Nephron (organoid): ENCODE data around the gene PACRG.

Experiments
- H3K27ac Mint-ChIP-seq, 3 experiments: 2 replicates each; pipeline ENCODE4 v1.8.0; 2020; ENCODE audit warnings: mixed read lengths in 3 of 3, mild to moderate bottlenecking in 2 of 3, moderate library complexity in 1 of 3
- H3K27me3 Mint-ChIP-seq: 2 replicates; pipeline ENCODE4 v1.8.0; 2021; ENCODE audit warnings: low read depth, mild to moderate bottlenecking, moderate library complexity, mixed read lengths
- H3K36me3 Mint-ChIP-seq: 2 replicates; pipeline ENCODE4 v1.8.0; 2020; ENCODE audit warnings: low read depth, mixed read lengths
- H3K4me1 Mint-ChIP-seq: 2 replicates; pipeline ENCODE4 v1.8.0; 2020; ENCODE audit warnings: mixed read lengths
- H3K4me3 Mint-ChIP-seq, 3 experiments: 2 replicates each; pipeline ENCODE4 v1.8.0; 2020; ENCODE audit warnings: mild to moderate bottlenecking in 3 of 3, mixed read lengths in 3 of 3, moderate library complexity in 2 of 3
- H3K9me3 Mint-ChIP-seq: 2 replicates; pipeline ENCODE4 v1.8.0; 2020; ENCODE audit warnings: mixed read lengths
- TF ChIP-seq, protein P1 (sequence below), 3 experiments: fragments of 200-600 bp; sonication (generic); IDR thresholded peaks; one replicate each; pipeline ENCODE4 v1.5.0; 2021; ENCODE audit warnings: antibody characterized with exemption in 3 of 3; ENCODE audit not compliant: unreplicated experiment in 3 of 3

PACRG gene

DNA sequence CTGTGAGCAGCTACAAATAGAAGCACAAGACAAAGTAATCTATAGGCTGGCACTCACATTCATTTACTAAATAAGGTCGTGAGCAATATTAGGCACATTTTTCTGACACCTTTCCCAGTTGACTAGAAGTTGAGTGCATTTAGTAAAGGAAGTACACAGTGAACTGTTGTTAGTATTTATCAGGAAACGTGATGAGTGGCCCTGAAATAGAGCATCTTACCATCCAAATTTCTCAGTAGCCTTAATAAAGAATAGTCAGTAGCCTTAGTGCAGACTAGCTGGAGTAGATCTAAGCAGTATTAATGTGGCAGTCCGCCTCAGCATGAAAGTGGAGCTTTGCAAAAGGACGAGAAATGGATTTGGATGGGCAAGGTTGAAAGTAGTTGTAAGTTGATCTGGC is 481.2 kb downstream of the PACRG start:
- TF ChIP-seq, protein P1, sequence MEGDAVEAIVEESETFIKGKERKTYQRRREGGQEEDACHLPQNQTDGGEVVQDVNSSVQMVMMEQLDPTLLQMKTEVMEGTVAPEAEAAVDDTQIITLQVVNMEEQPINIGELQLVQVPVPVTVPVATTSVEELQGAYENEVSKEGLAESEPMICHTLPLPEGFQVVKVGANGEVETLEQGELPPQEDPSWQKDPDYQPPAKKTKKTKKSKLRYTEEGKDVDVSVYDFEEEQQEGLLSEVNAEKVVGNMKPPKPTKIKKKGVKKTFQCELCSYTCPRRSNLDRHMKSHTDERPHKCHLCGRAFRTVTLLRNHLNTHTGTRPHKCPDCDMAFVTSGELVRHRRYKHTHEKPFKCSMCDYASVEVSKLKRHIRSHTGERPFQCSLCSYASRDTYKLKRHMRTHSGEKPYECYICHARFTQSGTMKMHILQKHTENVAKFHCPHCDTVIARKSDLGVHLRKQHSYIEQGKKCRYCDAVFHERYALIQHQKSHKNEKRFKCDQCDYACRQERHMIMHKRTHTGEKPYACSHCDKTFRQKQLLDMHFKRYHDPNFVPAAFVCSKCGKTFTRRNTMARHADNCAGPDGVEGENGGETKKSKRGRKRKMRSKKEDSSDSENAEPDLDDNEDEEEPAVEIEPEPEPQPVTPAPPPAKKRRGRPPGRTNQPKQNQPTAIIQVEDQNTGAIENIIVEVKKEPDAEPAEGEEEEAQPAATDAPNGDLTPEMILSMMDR (IDR thresholded peaks at IDR 0.05; ENCODE audit: unreplicated experiment in 3 of 3) = no peak
- H3K36me3 Mint-ChIP-seq = no peaks in the 10 kb centered on the region
- H3K27ac Mint-ChIP-seq = no peak overlapping the region

DNA sequence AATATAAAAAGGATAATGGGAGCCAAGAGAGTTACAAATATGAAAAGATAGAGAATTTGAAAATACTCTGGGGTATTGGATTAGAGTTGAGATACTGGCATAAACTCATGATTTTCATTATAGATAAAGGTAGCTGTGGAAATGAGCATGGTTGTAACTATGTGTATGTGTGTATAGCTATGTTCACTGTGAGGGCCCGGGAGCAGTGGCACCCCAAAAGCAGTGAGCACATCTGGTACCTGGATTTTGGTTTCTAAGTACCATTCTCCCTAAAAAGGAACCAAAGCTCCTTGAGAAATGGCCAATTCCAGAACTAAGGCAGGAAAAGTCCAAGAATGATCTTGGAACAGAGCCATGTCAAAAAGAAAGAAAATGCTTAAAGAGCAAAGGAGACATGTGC is 484.3 kb downstream of the PACRG start:
- Mint-ChIP-seq H3K27ac (no peak overlapping the region), H3K4me3 (no peak overlapping the region), H3K9me3 (peaks cover 25% of the 10 kb centered on the region), H3K4me1 (no peaks in the 10 kb centered on the region), H3K27me3 (no peaks in the 10 kb centered on the region), H3K36me3 (no peaks in the 10 kb centered on the region)
- TF ChIP-seq, protein P1 (IDR thresholded peaks at IDR 0.05; ENCODE audit: unreplicated experiment in 3 of 3) = no peak

More for the DNA sequence above, 481.2 kb downstream of the PACRG start:
- H3K4me3 Mint-ChIP-seq = no peak overlapping the region
- no peaks in the 10 kb centered on the region for H3K27me3 Mint-ChIP-seq
- H3K9me3 Mint-ChIP-seq = peaks cover 36% of the 10 kb centered on the region
- no peaks in the 10 kb centered on the region for H3K4me1 Mint-ChIP-seq

DNA sequence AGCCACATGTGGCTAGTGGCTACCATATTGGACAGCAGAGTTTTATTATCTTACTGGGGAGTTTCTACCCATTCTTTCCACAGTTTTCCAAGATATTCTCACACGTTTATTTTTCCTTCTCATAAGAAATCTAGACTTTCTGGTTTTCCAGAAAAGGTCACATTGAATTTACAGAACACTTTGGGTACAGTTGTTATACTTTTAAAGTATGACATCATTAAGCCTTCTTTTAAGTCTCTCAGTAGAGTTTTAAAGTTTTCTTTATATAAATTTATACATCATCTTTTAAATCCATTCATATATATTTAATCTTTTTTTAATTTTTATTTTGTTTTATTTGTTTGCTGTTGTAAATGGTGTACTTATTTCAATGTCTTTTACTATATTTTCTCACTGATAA is 486.5 kb downstream of the PACRG start:
- TF ChIP-seq, protein P1 (IDR thresholded peaks at IDR 0.05; ENCODE audit: unreplicated experiment in 3 of 3) = no peak

DNA sequence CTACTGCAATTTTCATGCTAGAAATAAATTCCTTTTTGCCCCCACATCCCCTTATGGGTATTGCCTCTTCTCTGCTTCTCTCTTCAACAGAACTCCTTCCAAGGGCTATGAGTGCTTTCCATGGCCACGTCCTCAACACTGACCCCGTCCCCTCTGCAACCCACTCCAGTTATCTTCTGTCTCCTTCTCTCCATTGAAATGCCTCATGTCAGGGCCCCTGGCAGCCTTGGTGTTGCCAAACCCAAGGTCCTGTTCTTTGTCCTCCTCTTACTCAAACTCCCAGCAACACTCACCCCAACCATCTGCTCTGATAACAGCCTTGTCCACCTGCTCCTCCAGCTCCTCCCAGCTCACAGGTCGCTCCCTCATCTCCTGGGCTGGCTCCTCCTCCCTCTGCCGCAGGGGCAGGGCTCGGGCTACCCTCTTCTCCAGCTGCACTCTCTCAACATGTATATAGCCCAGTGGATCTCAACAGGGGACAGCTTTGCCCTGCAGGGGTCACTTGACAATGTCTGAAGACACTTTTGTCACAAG is 490.7 kb downstream of the PACRG start:
- Mint-ChIP-seq H3K36me3 (peaks cover 2% of the 10 kb centered on the region), H3K9me3 (peaks cover 13% of the 10 kb centered on the region), H3K4me1 (no peaks in the 10 kb centered on the region), H3K27ac (no peak overlapping the region), H3K4me3 (no peak overlapping the region), H3K27me3 (peaks cover 8% of the 10 kb centered on the region)
- TF ChIP-seq, protein P1 (IDR thresholded peaks at IDR 0.05; ENCODE audit: unreplicated experiment in 3 of 3) = no peak

More for the DNA sequence above, 486.5 kb downstream of the PACRG start:
- Mint-ChIP-seq H3K9me3 (peaks cover 33% of the 10 kb centered on the region), H3K4me3 (no peak overlapping the region), H3K4me1 (no peaks in the 10 kb centered on the region), H3K27ac (no peak overlapping the region), H3K36me3 (no peaks in the 10 kb centered on the region), H3K27me3 (peaks cover 5% of the 10 kb centered on the region)

DNA sequence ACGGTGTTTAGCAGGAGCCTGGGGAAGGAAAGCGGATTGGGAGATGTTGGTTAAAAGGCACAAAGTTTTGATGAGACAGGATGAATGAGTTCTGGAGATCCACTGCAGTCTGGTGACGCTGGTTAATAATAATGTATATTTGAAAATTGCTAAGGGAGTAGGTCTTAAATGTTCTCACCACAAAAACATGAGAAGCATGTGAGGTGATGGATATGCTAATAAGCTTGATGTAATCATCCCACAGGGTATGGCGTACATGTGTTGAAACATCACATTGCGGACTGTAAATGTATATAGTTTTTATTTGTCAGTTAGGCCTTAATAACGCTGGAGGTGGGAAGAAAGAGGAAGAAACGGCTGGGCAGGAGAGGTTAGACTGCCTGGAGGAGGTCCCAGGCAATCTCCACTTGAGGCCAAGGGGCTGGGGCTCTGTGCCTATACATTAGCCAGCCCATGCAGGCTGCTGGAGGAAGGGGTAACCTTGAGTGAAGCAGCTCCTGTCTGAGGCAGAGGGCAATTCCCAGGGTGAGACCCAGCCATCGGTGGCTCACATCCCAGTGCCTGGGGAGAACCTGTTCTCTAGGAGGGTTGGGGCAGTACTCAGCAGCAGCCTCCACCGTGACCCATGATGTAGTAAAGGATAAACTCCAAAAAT is 498.5 kb downstream of the PACRG start:
- peaks cover 4% of the 10 kb centered on the region for H3K36me3 Mint-ChIP-seq
- H3K4me1 Mint-ChIP-seq = no peaks in the 10 kb centered on the region
- peaks cover 20% of the 10 kb centered on the region for H3K9me3 Mint-ChIP-seq
- H3K4me3 Mint-ChIP-seq = no peak overlapping the region
- no peak overlapping the region for H3K27ac Mint-ChIP-seq
- TF ChIP-seq, protein P1 (IDR thresholded peaks at IDR 0.05; ENCODE audit: unreplicated experiment in 3 of 3) = no peak
- H3K27me3 Mint-ChIP-seq = no peaks in the 10 kb centered on the region
